HepG2 (cell line): ENCODE measurements around the gene TMEM185B. TPM values are rescaled to one million over a fixed set of nuclear protein-coding genes. Genes with fewer than 3 reads are reported as not detected.
A peak's percentile ranks its signal among the peaks of the same experiment; 100 is the strongest.

ENCODE experiments used
- CHCHD3 ChIP-seq: sonication (generic); formaldehyde crosslinking; IDR thresholded peaks from 2 replicates; pipeline ENCODE4 v1.8.0; 2022; ENCODE audit warnings: mild to moderate bottlenecking, missing genetic modification reagents, moderate library complexity
- EHMT2 ChIP-seq: fragments of 200-600 bp; sonication (generic); IDR thresholded peaks from 2 replicates; pipeline ENCODE4 v1.7.0; 2017; ENCODE audit warnings: antibody characterized with exemption, low read depth, low read length, borderline replicate concordance
- FOXK2 ChIP-seq: fragments of 450-650 bp; IDR thresholded peaks from 2 replicates; pipeline ENCODE4 v1.6.1; 2016
- HMGA1 ChIP-seq: sonication (generic); formaldehyde crosslinking; conservative IDR thresholded peaks from 2 replicates; pipeline ENCODE4 v1.4.0; 2020; ENCODE audit warnings: missing genetic modification reagents
- ONECUT2 ChIP-seq: sonication (generic); formaldehyde crosslinking; IDR thresholded peaks from 2 replicates; pipeline ENCODE4 v1.4.0; 2020; ENCODE audit warnings: missing genetic modification reagents
- PCBP1 ChIP-seq: fragments of 200-400 bp; formaldehyde crosslinking; IDR thresholded peaks from 2 replicates; pipeline ENCODE4 v1.6.1; 2017; ENCODE audit warnings: mild to moderate bottlenecking, low read depth, low read length, borderline replicate concordance
- PHF5A ChIP-seq: IDR thresholded peaks from one replicate; pipeline ENCODE4 v1.6.1; 2018; ENCODE audit warnings: low read depth, missing genetic modification reagents; ENCODE audit not compliant: unreplicated experiment
- PRDM10 ChIP-seq: sonication (generic); formaldehyde crosslinking; IDR thresholded peaks from 2 replicates; pipeline ENCODE4 v1.4.0; 2020; ENCODE audit warnings: low read depth, missing genetic modification reagents
- RFXAP ChIP-seq: sonication (generic); formaldehyde crosslinking; IDR thresholded peaks from 2 replicates; pipeline ENCODE4 v1.4.0; 2020; ENCODE audit warnings: missing genetic modification reagents, borderline replicate concordance
- RXRB ChIP-seq: IDR thresholded peaks from 2 replicates; pipeline ENCODE4 v1.6.1; 2016; ENCODE audit warnings: borderline replicate concordance, missing genetic modification reagents, missing compliant biosample characterization
- SIN3A ChIP-seq: IDR thresholded peaks from 2 replicates; pipeline ENCODE4 v1.6.1; 2011; ENCODE audit warnings: low read depth, mild to moderate bottlenecking, control low read depth, low read length, borderline replicate concordance
- SMAD3 ChIP-seq: sonication (generic); formaldehyde crosslinking; IDR thresholded peaks from 2 replicates; pipeline ENCODE4 v1.4.0; 2020; ENCODE audit warnings: missing genetic modification reagents
- SNAI1 ChIP-seq: sonication (generic); formaldehyde crosslinking; IDR thresholded peaks from 2 replicates; pipeline ENCODE4 v1.5.0; 2020; ENCODE audit warnings: mild to moderate bottlenecking, missing genetic modification reagents, borderline replicate concordance
- TEAD3 ChIP-seq: optimal IDR thresholded peaks from 2 replicates; pipeline ENCODE3; 2016; ENCODE audit warnings: borderline replicate concordance
- TRIM24 ChIP-seq: sonication (generic); formaldehyde crosslinking; IDR thresholded peaks from 2 replicates; pipeline ENCODE4 v1.8.0; 2022; ENCODE audit warnings: mild to moderate bottlenecking, missing genetic modification reagents
- ZBTB39 ChIP-seq: sonication (generic); formaldehyde crosslinking; IDR thresholded peaks from 2 replicates; pipeline ENCODE4 v1.5.0; 2020; ENCODE audit warnings: missing genetic modification reagents
- ZFP91 ChIP-seq: sonication (generic); formaldehyde crosslinking; IDR thresholded peaks from 2 replicates; pipeline ENCODE4 v1.9.0; 2022; ENCODE audit warnings: missing genetic modification reagents, mild to moderate bottlenecking, borderline replicate concordance
- ZNF549 ChIP-seq: sonication (generic); formaldehyde crosslinking; IDR thresholded peaks from 2 replicates; pipeline ENCODE4 v1.5.0; 2020; ENCODE audit warnings: missing genetic modification reagents
- ZNF569 ChIP-seq: sonication (generic); formaldehyde crosslinking; IDR thresholded peaks from 2 replicates; pipeline ENCODE4 v1.5.0; 2020; ENCODE audit warnings: mild to moderate bottlenecking, missing genetic modification reagents, moderate library complexity, borderline replicate concordance
- ZNF678 ChIP-seq: sonication (generic); formaldehyde crosslinking; IDR thresholded peaks from 2 replicates; pipeline ENCODE4 v1.4.0; 2020; ENCODE audit warnings: mild to moderate bottlenecking, missing genetic modification reagents
- ZNF879 ChIP-seq: sonication (generic); formaldehyde crosslinking; IDR thresholded peaks from 2 replicates; pipeline ENCODE4 v1.8.1; 2023; ENCODE audit warnings: missing genetic modification reagents
- ZNF891 ChIP-seq: sonication (generic); formaldehyde crosslinking; IDR thresholded peaks from 2 replicates; pipeline ENCODE4 v1.5.0; 2020; ENCODE audit warnings: mild to moderate bottlenecking, missing genetic modification reagents
- ZSCAN25 ChIP-seq: sonication (generic); formaldehyde crosslinking; IDR thresholded peaks from 2 replicates; pipeline ENCODE4 v1.8.0; 2022; ENCODE audit warnings: mild to moderate bottlenecking, missing genetic modification reagents
- polyA plus RNA-seq, 8 experiments: library from polyadenylated mRNA; depleted of rRNA in 3 of 8; stranded (reverse) in 7 of 8; unstranded in 1 of 8; fragments of >200 nt; fragmentation: Illumina TruSeq in 4 of 8; extraction: Trizol in 4 of 8; gene quantifications; 2 replicates each; pipeline versions ENCODE4 v1.2.1 to v1.2.3, GENCODE V29; 2011 to 2016; ENCODE audit warnings: low read depth in 4 of 8, missing spikeins in 1 of 8, mixed read lengths in 1 of 8; ENCODE audit not compliant: insufficient read depth in 1 of 8
- total RNA-seq, 5 experiments: library from RNA; depleted of rRNA; stranded (reverse); fragments of >200 nt; fragmentation: Illumina TruSeq; extraction: Trizol; gene quantifications; 2 replicates each; pipeline ENCODE4 v1.2.3, GENCODE V29; 2016; ENCODE audit warnings: low read depth in 1 of 5

TMEM185B gene
- total and polyA plus RNA-seq, 2 of the 13 experiments (the other 11 are each of a cell fraction or from before 2014, with no cell fraction given) = 5.6 to 7.0 TPM

- TF ChIP-seq ZSCAN25 (CRISPR knock-in tag) (peak; percentile 67; the same call in 1 of the 2 replicates), CHCHD3 (CRISPR knock-in tag) (no peak), SIN3A (no peak; the same call in 1 of the 2 replicates), ZNF569 (CRISPR knock-in tag) (no peak), PRDM10 (CRISPR knock-in tag) (no peak), PCBP1 (0 out of 2 replicates have a peak, but pooled peaks have one; percentile 32), ZBTB39 (CRISPR knock-in tag) (no peak), ZNF549 (CRISPR knock-in tag) (0 out of 2 replicates have a peak, but pooled peaks have one; percentile 63), TEAD3 (CRISPR knock-in tag) (peak; percentile 5), ZFP91 (peak; percentile 55), ONECUT2 (no peak), SNAI1 (CRISPR knock-in tag) (peak; percentile 64; the same call in 1 of the 2 replicates), ZNF891 (CRISPR knock-in tag) (peak; percentile 80), TRIM24 (CRISPR knock-in tag) (no peak), RXRB (CRISPR knock-in tag) (0 out of 2 replicates have a peak, but pooled peaks have one; percentile 42), SMAD3 (CRISPR knock-in tag) (no peak), EHMT2 (no peak), ZNF678 (CRISPR knock-in tag) (0 out of 2 replicates have a peak, but pooled peaks have one; percentile 14), PHF5A (no peak), HMGA1 (CRISPR knock-in tag) (no peak), RFXAP (CRISPR knock-in tag) (no peak), FOXK2 (no peak), ZNF879 (CRISPR knock-in tag) (0 out of 2 replicates have a peak, but pooled peaks have one; percentile 61)
Measured at GRCh38 chr2:120253021-120253882, 30.1 kb upstream of the TMEM185B start (continued).
